ENCODE results near the gene NRXN3. TPM values are rescaled to one million over a fixed set of nuclear protein-coding genes. Genes with fewer than 3 reads are reported as not detected.

The NRXN3 gene
- polyA plus RNA-seq, 1 donor (not counting 4 experiments of a cell fraction or from before 2014, with no cell fraction given): 0.89 TPM

GRCh38 chr14:79036441-79036840 is 866.3 kb downstream of the NRXN3 start:
- no peaks in the 10 kb centered on the region for H3K36me3 ChIP-seq (ENCODE audit: control insufficient read depth in 2 of 2, extremely low read depth in 1 of 2, insufficient read depth in 2 of 2, low read length in 2 of 2)
- no peaks in the 10 kb centered on the region for H3K9me1 ChIP-seq (ENCODE audit: control insufficient read depth, extremely low read depth, insufficient read depth, low read length)
- H3K4me1 ChIP-seq (ENCODE audit: control insufficient read depth, extremely low read depth, insufficient read depth, low read length): no peaks in the 10 kb centered on the region
- DNase-seq (ENCODE audit: low read depth, low spot score): no peak
- H3K27me3 ChIP-seq (ENCODE audit: control insufficient read depth, extremely low read depth, insufficient read depth, low read length): no peaks in the 10 kb centered on the region
- H3K9ac ChIP-seq (ENCODE audit: control insufficient read depth, extremely low read depth, insufficient read depth, low read length): no peak overlapping the region
- H3K4me3 ChIP-seq (ENCODE audit: control insufficient read depth in 2 of 3, extremely low read depth in 1 of 3, insufficient read depth in 2 of 3, low read depth in 1 of 3, low read length in 3 of 3): no peak overlapping the region
- peaks cover 4% of the 10 kb centered on the region for H3K9me3 ChIP-seq (ENCODE audit: control insufficient read depth, low read depth, low read length)
- FAIRE-seq: no peak
- H3K4me2 ChIP-seq (ENCODE audit: control insufficient read depth, extremely low read depth, insufficient read depth, low read depth, low read length): no peak overlapping the region
- dilution Hi-C loops (cut with MboI; ENCODE audit: extremely low pct_ligation_motif_present, low sequenced_read_pairs): no loop called here
- no peak overlapping the region for H3K27ac ChIP-seq (ENCODE audit: control insufficient read depth, insufficient read depth, low read length)
- H3K79me2 ChIP-seq (ENCODE audit: control insufficient read depth, insufficient read depth, low read length): no peaks in the 10 kb centered on the region
- TF ChIP-seq EZH2 (IDR thresholded peaks at IDR 0.05; ENCODE audit: low read length): no peak
- TF ChIP-seq CTCF (optimal IDR thresholded peaks at IDR 0.05 in 1 of 3, IDR thresholded peaks at IDR 0.05 in 1 of 3, conservative IDR thresholded peaks at IDR 0.05 in 1 of 3; ENCODE audit: extremely low read depth in 1 of 3, insufficient read depth in 2 of 3, low read length in 3 of 3): no peak
- no peak overlapping the region for H2AFZ ChIP-seq (ENCODE audit: control insufficient read depth, low read length)
- no peaks in the 10 kb centered on the region for H4K20me1 ChIP-seq (ENCODE audit: control insufficient read depth, extremely low read depth, insufficient read depth, low read length)

- Histone ChIP-seq H3K9ac (ENCODE audit: control insufficient read depth, extremely low read depth, insufficient read depth, low read length) (no peak overlapping the region), H2AFZ (ENCODE audit: control insufficient read depth, low read length) (no peak overlapping the region), H3K4me1 (ENCODE audit: control insufficient read depth, extremely low read depth, insufficient read depth, low read length) (no peaks in the 10 kb centered on the region), H3K4me3 (ENCODE audit: control insufficient read depth in 2 of 3, extremely low read depth in 1 of 3, insufficient read depth in 2 of 3, low read depth in 1 of 3, low read length in 3 of 3) (no peak overlapping the region), H3K9me3 (ENCODE audit: control insufficient read depth, low read depth, low read length) (peaks cover 4% of the 10 kb centered on the region), H3K27ac (ENCODE audit: control insufficient read depth, insufficient read depth, low read length) (no peak overlapping the region), H3K9me1 (ENCODE audit: control insufficient read depth, extremely low read depth, insufficient read depth, low read length) (no peaks in the 10 kb centered on the region), H3K4me2 (ENCODE audit: control insufficient read depth, extremely low read depth, insufficient read depth, low read depth, low read length) (no peak overlapping the region), H4K20me1 (ENCODE audit: control insufficient read depth, extremely low read depth, insufficient read depth, low read length) (no peaks in the 10 kb centered on the region), H3K79me2 (ENCODE audit: control insufficient read depth, insufficient read depth, low read length) (no peaks in the 10 kb centered on the region), H3K27me3 (ENCODE audit: control insufficient read depth, extremely low read depth, insufficient read depth, low read length) (no peaks in the 10 kb centered on the region), H3K36me3 (ENCODE audit: control insufficient read depth in 2 of 2, extremely low read depth in 1 of 2, insufficient read depth in 2 of 2, low read length in 2 of 2) (no peaks in the 10 kb centered on the region)
- dilution Hi-C loops (cut with MboI; ENCODE audit: extremely low pct_ligation_motif_present, low sequenced_read_pairs): no loop called here
- DNase-seq (ENCODE audit: low read depth, low spot score): no peak
- no peak for FAIRE-seq
- TF ChIP-seq EZH2 (IDR thresholded peaks at IDR 0.05; ENCODE audit: low read length): no peak
- TF ChIP-seq CTCF (optimal IDR thresholded peaks at IDR 0.05 in 1 of 3, IDR thresholded peaks at IDR 0.05 in 1 of 3, conservative IDR thresholded peaks at IDR 0.05 in 1 of 3; ENCODE audit: extremely low read depth in 1 of 3, insufficient read depth in 2 of 3, low read length in 3 of 3): no peak
These were observed 866.9 kb downstream of the NRXN3 start for GRCh38 chr14:79037106-79037505.
